ENCODE results near the gene NRG3. TPM values are rescaled to one million over a fixed set of nuclear protein-coding genes. Genes with fewer than 3 reads are reported as not detected.

Gene NRG3
- total and polyA plus RNA-seq, 12 donors, result 0.46 to 3.8 (median 1.3) TPM

DNA sequence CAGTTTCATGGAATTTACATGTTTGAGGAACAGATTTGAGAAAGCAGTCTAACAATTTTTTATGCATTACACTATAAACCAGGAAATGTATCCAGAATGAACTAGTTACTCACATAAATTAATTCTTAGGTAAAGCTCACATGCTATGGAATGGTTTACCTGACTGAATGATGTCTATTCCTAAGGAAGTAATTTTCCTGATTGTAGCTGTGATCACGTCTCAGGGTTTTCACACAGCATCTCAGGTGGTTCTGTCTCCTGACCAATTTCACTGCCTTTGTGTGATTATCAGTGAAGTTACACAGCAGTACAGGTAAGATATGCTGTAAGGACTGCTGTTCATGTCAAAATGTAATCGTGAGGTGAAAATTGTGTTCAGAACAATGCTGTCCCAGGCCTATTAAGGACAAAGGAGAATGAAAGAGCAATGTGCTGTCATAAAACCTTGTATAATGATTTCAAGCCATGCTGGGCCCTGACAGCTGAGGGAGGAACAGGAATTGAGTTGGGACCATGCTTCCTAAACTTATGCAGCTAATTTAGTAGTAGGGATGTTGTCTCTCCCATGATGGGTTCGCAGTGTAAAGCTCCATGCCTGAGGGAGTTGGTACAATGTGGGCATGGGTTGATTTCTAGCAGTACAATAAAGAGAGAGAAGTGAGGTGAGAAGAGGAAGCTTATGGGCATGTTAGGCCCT lies 631.8 kb downstream of the NRG3 start:
- Histone ChIP-seq H3K27ac (no peak overlapping the region), H3K4me3 (no peak overlapping the region), H3K36me3 (replicated peaks in 1 of 2) (no peaks in the 10 kb centered on the region), H3K27me3 (no peaks in the 10 kb centered on the region), H3K4me1 (replicated peaks in 1 of 2) (no peaks in the 10 kb centered on the region), H3K9me3 (replicated peaks in 1 of 3) (no peaks in the 10 kb centered on the region)
- 83 to 85% (median 84%) methylated on average over 3 of the region's 3 CpGs for WGBS, 4 donors
- intact Hi-C loops (cut with DNase I), result no loop called here
- no peak for DNase-seq
- TF ChIP-seq, protein P1, sequence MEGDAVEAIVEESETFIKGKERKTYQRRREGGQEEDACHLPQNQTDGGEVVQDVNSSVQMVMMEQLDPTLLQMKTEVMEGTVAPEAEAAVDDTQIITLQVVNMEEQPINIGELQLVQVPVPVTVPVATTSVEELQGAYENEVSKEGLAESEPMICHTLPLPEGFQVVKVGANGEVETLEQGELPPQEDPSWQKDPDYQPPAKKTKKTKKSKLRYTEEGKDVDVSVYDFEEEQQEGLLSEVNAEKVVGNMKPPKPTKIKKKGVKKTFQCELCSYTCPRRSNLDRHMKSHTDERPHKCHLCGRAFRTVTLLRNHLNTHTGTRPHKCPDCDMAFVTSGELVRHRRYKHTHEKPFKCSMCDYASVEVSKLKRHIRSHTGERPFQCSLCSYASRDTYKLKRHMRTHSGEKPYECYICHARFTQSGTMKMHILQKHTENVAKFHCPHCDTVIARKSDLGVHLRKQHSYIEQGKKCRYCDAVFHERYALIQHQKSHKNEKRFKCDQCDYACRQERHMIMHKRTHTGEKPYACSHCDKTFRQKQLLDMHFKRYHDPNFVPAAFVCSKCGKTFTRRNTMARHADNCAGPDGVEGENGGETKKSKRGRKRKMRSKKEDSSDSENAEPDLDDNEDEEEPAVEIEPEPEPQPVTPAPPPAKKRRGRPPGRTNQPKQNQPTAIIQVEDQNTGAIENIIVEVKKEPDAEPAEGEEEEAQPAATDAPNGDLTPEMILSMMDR (IDR thresholded peaks at IDR 0.05), result no peak
- TF ChIP-seq POLR2A (IDR thresholded peaks at IDR 0.05), result no peak

DNA sequence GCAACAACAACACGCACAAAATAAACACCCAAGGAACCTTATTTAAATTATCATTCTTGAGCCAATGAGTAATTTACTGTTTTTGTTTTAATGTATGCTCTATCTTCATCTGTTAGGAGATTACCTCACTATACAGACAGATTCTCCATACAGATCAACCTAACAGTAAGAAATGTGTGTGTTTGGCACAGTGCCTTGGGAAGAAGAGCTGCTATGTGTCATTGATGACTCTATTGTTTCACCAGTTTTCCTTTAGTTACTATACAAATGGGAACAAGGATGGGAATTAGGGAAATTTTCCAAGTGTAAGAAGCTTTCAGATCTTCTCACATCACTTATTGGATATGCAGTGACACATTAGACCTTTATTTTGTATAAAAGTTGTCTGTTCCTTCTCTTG lies 640.3 kb downstream of the NRG3 start:
- H3K27ac ChIP-seq, result no peak overlapping the region
- H3K9me3 ChIP-seq (replicated peaks in 1 of 3), result no peaks in the 10 kb centered on the region
- no peaks in the 10 kb centered on the region for H3K36me3 ChIP-seq (replicated peaks in 1 of 2)
- no peaks in the 10 kb centered on the region for H3K4me1 ChIP-seq (replicated peaks in 1 of 2)
- no peak overlapping the region for H3K4me3 ChIP-seq
- no peak for TF ChIP-seq POLR2A (IDR thresholded peaks at IDR 0.05)
- TF ChIP-seq, protein P1 (IDR thresholded peaks at IDR 0.05), result no peak
- intact Hi-C loops (cut with DNase I), result no loop called here
- no peaks in the 10 kb centered on the region for H3K27me3 ChIP-seq
- DNase-seq, result no peak
- WGBS, 4 donors, result 88 to 90% (median 88%) methylated on average over 1 of the region's 1 CpG

DNA sequence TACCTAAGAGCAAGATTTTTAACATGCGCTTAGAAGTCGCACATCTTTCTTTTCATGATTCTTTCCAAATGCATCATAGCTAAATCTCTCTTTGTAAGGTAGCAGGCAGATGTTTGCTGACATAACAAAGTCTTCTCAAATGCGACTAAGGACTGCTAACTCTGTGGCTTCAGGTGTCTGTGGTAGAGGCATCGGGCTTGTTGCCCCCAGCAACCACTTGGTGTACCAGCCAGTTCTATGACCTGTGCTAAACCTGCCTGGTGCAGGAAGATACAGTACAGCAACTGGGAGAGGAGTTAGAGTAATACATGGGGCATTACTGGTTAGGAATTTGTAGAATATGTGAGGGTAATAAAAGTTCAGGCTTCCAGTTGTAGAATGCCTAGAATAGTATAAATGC lies 654.1 kb downstream of the NRG3 start:
- WGBS, 4 donors, result 77 to 91% (median 85%) methylated on average over 4 of the region's 4 CpGs
- no peaks in the 10 kb centered on the region for H3K9me3 ChIP-seq (replicated peaks in 1 of 3)
- intact Hi-C loops (cut with DNase I), result no loop called here

DNA sequence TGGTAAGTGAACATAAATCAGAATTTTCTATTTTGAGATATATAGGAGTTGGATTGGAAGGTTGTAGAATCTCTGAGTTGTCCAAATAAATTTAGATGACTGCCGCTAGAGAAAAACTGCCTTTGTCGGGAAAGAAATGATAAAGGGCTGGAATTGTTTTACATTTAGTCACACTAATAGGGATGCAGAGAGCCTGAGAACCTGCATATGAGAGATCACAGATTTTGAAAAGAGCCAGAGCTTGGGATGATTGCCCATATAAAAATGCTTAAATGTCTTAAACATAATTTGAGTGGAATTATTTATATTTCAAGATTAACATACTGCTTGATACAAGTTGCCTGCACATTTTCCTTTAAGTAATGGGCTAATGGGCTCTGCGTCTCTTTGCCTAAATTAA lies 660.5 kb downstream of the NRG3 start:
- Histone ChIP-seq H3K9me3 (replicated peaks in 1 of 3) (no peaks in the 10 kb centered on the region), H3K4me3 (no peak overlapping the region), H3K27ac (no peak overlapping the region), H3K4me1 (replicated peaks in 1 of 2) (no peaks in the 10 kb centered on the region), H3K36me3 (replicated peaks in 1 of 2) (no peaks in the 10 kb centered on the region), H3K27me3 (no peaks in the 10 kb centered on the region)
- WGBS, 4 donors, result 74 to 88% (median 82%) methylated on average over 3 of the region's 3 CpGs
- TF ChIP-seq, protein P1 (IDR thresholded peaks at IDR 0.05), result no peak
- no peak for TF ChIP-seq POLR2A (IDR thresholded peaks at IDR 0.05)
- intact Hi-C loops (cut with DNase I), result no loop called here
- no peak for DNase-seq

More for the DNA sequence above, 654.1 kb downstream of the NRG3 start:
- no peak for DNase-seq
- no peaks in the 10 kb centered on the region for H3K27me3 ChIP-seq
- no peak for TF ChIP-seq POLR2A (IDR thresholded peaks at IDR 0.05)
- TF ChIP-seq, protein P1 (IDR thresholded peaks at IDR 0.05), result no peak
- H3K27ac ChIP-seq, result no peak overlapping the region
- no peaks in the 10 kb centered on the region for H3K4me1 ChIP-seq (replicated peaks in 1 of 2)
- no peaks in the 10 kb centered on the region for H3K36me3 ChIP-seq (replicated peaks in 1 of 2)
- H3K4me3 ChIP-seq, result no peak overlapping the region
